Measurements from ENCODE around the gene HEATR5B. TPM values are rescaled to one million over a fixed set of nuclear protein-coding genes. Genes with fewer than 3 reads are reported as not detected.

The HEATR5B gene
- polyA plus RNA-seq, 1 of the 3 experiments (the other 2 are of a cell fraction), result 10.8 TPM

DNA sequence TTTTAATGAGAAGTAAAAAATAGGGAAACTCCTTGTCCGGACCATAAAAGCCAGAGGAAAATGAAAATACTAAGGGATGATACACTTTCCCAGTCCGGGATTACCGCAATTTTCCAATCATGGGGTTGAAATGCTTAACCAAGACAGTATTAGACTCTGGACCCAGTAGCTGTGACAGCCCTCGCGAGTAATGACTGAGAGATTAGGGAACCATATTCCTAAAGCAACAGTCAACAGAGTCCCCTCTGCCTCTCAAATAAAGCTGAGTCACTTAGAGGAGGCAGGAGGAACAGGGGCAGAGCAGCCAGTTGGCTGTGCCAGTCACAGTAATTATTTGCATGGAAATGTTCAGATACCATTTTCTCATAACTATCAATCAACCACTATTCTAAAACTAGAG lies 35.0 kb upstream of the HEATR5B start:
- 97% methylated on average over 5 of the region's 5 CpGs for WGBS (ENCODE audit: low lambda C conversion rate)
- no peak overlapping the region for H3K27ac ChIP-seq (ENCODE audit: low read depth in 2 of 2, low read length in 1 of 2)

DNA sequence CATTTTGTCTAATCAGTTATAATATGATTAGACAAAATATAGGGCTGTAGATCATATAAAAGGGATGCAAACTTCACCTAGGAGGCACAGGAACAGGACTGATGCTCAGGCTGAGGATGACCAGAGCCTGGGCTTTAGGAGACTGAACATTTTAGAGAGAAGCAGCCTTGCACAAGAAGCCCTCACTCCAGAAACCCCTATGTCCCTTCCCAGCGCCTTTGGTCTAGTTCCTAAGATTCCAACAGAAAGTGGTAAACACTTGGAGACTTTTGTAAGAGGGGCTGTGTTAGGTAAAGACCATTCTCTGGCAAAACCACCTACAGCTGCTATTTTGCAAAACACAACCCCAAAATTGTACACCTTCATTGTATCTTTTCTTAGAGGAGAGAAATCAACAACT lies 33.4 kb upstream of the HEATR5B start:
- DNase-seq, result no peak
- Histone ChIP-seq H3F3A (replicated peaks; ENCODE audit: insufficient read depth) (peaks cover 4% of the 10 kb centered on the region), H3K9ac (no peak overlapping the region), H3K79me2 (ENCODE audit: insufficient read depth) (no peaks in the 10 kb centered on the region), H3K9me2 (no peaks in the 10 kb centered on the region), H3K4me3 (ENCODE audit: low read depth in 2 of 2, low read length in 1 of 2) (no peak overlapping the region), H3K4me2 (no peak overlapping the region), H3K27ac (ENCODE audit: low read depth in 2 of 2, low read length in 1 of 2) (no peak overlapping the region), H3K27me3 (ENCODE audit: insufficient read depth) (no peaks in the 10 kb centered on the region), H3K9me3 (no peaks in the 10 kb centered on the region), H3K4me1 (ENCODE audit: control insufficient read depth in 1 of 2, insufficient read depth in 2 of 2, low read depth in 1 of 2, low read length in 1 of 2) (no peaks in the 10 kb centered on the region), H2AFZ (ENCODE audit: low read depth) (no peak overlapping the region), H4K20me1 (ENCODE audit: insufficient read depth) (no peaks in the 10 kb centered on the region), H3K36me3 (replicated peaks in 1 of 2; ENCODE audit: control insufficient read depth in 1 of 2, insufficient read depth in 2 of 2, low read length in 1 of 2) (peaks cover 56 to 61% of the 10 kb centered on the region in 2 experiments)
- POLR2A ChIA-PET, result no interaction called here
- WGBS (ENCODE audit: low lambda C conversion rate), result 100% methylated on average over 1 of the region's 1 CpG
- TF ChIP-seq NFIC (IDR thresholded peaks at IDR 0.05; ENCODE audit: borderline replicate concordance) (no peak), RXRA (IDR thresholded peaks at IDR 0.05; ENCODE audit: borderline replicate concordance, low read depth) (no peak), CHD2 (IDR thresholded peaks at IDR 0.05; ENCODE audit: low read length, partially characterized antibody) (no peak), FOXM1 (IDR thresholded peaks at IDR 0.05; ENCODE audit: low read depth) (no peak), POLR2AphosphoS5 (IDR thresholded peaks at IDR 0.05; ENCODE audit: low read depth, low read length) (no peak), RCOR1 (IDR thresholded peaks at IDR 0.05; ENCODE audit: low read length) (no peak), TAF1 (IDR thresholded peaks at IDR 0.05; ENCODE audit: borderline replicate concordance, low read depth, low read length) (no peak)
- CTCF ChIA-PET, result no interaction called here

More for the DNA sequence above, 35.0 kb upstream of the HEATR5B start:
- H3K36me3 ChIP-seq (replicated peaks in 1 of 2; ENCODE audit: control insufficient read depth in 1 of 2, insufficient read depth in 2 of 2, low read length in 1 of 2), result peaks cover 48 to 52% of the 10 kb centered on the region in 2 experiments
- no peak overlapping the region for H3K4me3 ChIP-seq (ENCODE audit: low read depth in 2 of 2, low read length in 1 of 2)
- H3K4me1 ChIP-seq (ENCODE audit: control insufficient read depth in 1 of 2, insufficient read depth in 2 of 2, low read depth in 1 of 2, low read length in 1 of 2), result no peaks in the 10 kb centered on the region
- ChIA-PET POLR2A (no interaction called here), CTCF (interaction anchor here (0.8 kb wide), 1 partner anchor 532 kb away, joined by 3 read pairs; no protein-coding TSS in a partner anchor)
- H4K20me1 ChIP-seq (ENCODE audit: insufficient read depth), result no peaks in the 10 kb centered on the region
- no peaks in the 10 kb centered on the region for H3K9me2 ChIP-seq
- no peaks in the 10 kb centered on the region for H3K9me3 ChIP-seq
- no peak overlapping the region for H3K9ac ChIP-seq
- DNase-seq, result no peak
- no peaks in the 10 kb centered on the region for H3K79me2 ChIP-seq (ENCODE audit: insufficient read depth)
- H3K4me2 ChIP-seq, result no peak overlapping the region
- peaks cover 4% of the 10 kb centered on the region for H3F3A ChIP-seq (replicated peaks; ENCODE audit: insufficient read depth)
- no peak for TF ChIP-seq RXRA (IDR thresholded peaks at IDR 0.05; ENCODE audit: borderline replicate concordance, low read depth)
- TF ChIP-seq, protein P1, sequence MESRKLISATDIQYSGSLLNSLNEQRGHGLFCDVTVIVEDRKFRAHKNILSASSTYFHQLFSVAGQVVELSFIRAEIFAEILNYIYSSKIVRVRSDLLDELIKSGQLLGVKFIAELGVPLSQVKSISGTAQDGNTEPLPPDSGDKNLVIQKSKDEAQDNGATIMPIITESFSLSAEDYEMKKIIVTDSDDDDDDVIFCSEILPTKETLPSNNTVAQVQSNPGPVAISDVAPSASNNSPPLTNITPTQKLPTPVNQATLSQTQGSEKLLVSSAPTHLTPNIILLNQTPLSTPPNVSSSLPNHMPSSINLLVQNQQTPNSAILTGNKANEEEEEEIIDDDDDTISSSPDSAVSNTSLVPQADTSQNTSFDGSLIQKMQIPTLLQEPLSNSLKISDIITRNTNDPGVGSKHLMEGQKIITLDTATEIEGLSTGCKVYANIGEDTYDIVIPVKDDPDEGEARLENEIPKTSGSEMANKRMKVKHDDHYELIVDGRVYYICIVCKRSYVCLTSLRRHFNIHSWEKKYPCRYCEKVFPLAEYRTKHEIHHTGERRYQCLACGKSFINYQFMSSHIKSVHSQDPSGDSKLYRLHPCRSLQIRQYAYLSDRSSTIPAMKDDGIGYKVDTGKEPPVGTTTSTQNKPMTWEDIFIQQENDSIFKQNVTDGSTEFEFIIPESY (IDR thresholded peaks at IDR 0.05; ENCODE audit: borderline replicate concordance, low read depth), result no peak
- TF ChIP-seq, protein P2, sequence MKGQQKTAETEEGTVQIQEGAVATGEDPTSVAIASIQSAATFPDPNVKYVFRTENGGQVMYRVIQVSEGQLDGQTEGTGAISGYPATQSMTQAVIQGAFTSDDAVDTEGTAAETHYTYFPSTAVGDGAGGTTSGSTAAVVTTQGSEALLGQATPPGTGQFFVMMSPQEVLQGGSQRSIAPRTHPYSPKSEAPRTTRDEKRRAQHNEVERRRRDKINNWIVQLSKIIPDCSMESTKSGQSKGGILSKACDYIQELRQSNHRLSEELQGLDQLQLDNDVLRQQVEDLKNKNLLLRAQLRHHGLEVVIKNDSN (IDR thresholded peaks at IDR 0.05; ENCODE audit: borderline replicate concordance, low read depth), result no peak
- no peak for TF ChIP-seq JUND (IDR thresholded peaks at IDR 0.05)
- TF ChIP-seq POLR2AphosphoS5 (IDR thresholded peaks at IDR 0.05; ENCODE audit: low read depth, low read length), result no peak
- no peak for TF ChIP-seq EZH2phosphoT487 (IDR thresholded peaks at IDR 0.05; ENCODE audit: borderline replicate concordance, low read depth)
- TF ChIP-seq TEAD4 (IDR thresholded peaks at IDR 0.05; ENCODE audit: borderline replicate concordance, insufficient read depth), result no peak
- no peaks in the 10 kb centered on the region for H3K27me3 ChIP-seq (ENCODE audit: insufficient read depth)
- H2AFZ ChIP-seq (ENCODE audit: low read depth), result no peak overlapping the region

All from SK-N-SH (cell line).